DND-41 (cell line): ENCODE measurements around the gene STYXL2.

Experiments
- EZH2 ChIP-seq: IDR thresholded peaks from 3 replicates; pipeline ENCODE4 v1.6.1; 2012; ENCODE audit warnings: borderline replicate concordance, low read depth, mild to moderate bottlenecking, moderate library complexity, low read length, inconsistent platforms; ENCODE audit not compliant: severe bottlenecking
- TF ChIP-seq, protein P1 (sequence below): IDR thresholded peaks from 2 replicates; pipeline ENCODE4 v1.5.1; 2012; ENCODE audit warnings: borderline replicate concordance, low read length, moderate library complexity, mild to moderate bottlenecking; ENCODE audit not compliant: poor library complexity, severe bottlenecking; ENCODE audit errors: extremely low read depth

DNA sequence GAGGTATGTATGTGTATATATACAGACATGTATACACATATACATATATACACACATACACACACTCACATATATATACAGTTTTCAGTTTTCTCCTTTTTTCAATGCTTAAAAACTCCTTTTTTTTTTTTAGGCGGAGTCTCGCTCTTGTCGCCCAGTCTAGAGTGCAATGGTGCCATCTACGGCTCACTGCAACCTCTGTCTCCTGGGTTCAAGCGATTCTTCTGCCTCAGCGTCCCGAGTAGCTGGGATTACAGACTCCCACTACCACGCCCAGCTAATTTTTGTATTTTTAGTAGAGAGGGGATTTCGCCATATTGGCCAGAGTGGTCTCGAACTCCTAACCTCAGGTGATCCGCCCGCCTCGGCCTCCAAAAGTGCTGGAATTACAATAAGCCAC is 27.0 kb downstream of the STYXL2 start:
- TF ChIP-seq, protein P1, sequence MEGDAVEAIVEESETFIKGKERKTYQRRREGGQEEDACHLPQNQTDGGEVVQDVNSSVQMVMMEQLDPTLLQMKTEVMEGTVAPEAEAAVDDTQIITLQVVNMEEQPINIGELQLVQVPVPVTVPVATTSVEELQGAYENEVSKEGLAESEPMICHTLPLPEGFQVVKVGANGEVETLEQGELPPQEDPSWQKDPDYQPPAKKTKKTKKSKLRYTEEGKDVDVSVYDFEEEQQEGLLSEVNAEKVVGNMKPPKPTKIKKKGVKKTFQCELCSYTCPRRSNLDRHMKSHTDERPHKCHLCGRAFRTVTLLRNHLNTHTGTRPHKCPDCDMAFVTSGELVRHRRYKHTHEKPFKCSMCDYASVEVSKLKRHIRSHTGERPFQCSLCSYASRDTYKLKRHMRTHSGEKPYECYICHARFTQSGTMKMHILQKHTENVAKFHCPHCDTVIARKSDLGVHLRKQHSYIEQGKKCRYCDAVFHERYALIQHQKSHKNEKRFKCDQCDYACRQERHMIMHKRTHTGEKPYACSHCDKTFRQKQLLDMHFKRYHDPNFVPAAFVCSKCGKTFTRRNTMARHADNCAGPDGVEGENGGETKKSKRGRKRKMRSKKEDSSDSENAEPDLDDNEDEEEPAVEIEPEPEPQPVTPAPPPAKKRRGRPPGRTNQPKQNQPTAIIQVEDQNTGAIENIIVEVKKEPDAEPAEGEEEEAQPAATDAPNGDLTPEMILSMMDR, result peak; percentile 26
- no peak for TF ChIP-seq EZH2
